ENCODE results near the gene EDEM1. TPM values are rescaled to one million over a fixed set of nuclear protein-coding genes. Genes with fewer than 3 reads are reported as not detected.

Gene EDEM1
- total and polyA plus RNA-seq, 10 of the 15 experiments (the other 5 are each of a cell fraction or from before 2014, with no cell fraction given), result 18.9 to 138 (median 57.5) TPM

DNA sequence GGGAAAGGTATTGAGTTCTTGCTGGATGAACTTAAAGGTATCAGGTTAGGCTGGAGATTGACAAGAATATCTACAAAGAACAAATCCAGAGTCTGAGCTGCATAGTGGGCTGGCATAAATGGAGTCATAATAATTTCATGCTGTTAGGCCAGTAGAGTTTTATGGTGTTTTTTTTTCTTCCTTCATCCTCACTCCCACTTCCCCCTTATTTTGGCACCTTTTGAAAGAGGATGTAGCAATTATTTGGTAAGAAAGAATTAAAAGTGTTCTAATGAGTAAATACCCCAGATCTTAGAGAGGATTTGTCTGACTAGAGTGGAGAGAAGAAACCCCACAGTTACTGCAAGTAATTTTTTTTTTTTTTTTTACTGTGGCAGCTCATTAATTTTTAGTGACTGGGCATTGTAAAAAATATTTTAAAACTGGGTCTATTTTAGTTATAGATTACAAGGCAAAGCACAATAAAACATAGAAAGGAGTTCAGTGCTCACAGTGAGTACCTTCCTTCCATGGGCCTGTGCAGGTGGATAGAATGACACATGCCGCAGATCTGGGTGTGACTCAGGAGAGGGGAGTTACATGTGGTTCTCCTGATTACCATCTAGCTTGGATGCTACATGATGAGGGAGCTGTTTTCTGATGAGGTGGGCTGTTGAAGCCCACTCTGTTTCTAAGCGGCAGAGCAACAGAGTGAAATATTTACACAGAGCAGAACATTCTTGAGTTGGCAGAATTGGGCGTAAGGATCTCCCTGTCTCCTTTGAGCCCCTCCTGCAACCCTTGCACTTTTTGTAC, 5.3 kb downstream of the EDEM1 start:
- no peak for ATAC-seq
- ChIA-PET RAD21 (ENCODE audit: unreplicated experiment) (interaction anchor here (1.1 to 9.1 kb wide), 7 partner anchors 10 to 563 kb away, joined by 3 to 93 read pairs (median 9); no protein-coding TSS in a partner anchor), POLR2A (interaction anchor here (1.1 to 8.0 kb wide), 7 partner anchors 8 to 208 kb away, joined by 3 to 67 read pairs (median 8); no protein-coding TSS in a partner anchor)
- no peak for TF ChIP-seq SMARCA5 (IDR thresholded peaks at IDR 0.05)
- no peak for TF ChIP-seq IKZF1 (conservative IDR thresholded peaks at IDR 0.05)
- no peak; the same call in 1 of the 2 replicates for TF ChIP-seq ZNF384 (IDR thresholded peaks at IDR 0.05; ENCODE audit: borderline replicate concordance, low read depth, low read length)
- TF ChIP-seq, protein P1, sequence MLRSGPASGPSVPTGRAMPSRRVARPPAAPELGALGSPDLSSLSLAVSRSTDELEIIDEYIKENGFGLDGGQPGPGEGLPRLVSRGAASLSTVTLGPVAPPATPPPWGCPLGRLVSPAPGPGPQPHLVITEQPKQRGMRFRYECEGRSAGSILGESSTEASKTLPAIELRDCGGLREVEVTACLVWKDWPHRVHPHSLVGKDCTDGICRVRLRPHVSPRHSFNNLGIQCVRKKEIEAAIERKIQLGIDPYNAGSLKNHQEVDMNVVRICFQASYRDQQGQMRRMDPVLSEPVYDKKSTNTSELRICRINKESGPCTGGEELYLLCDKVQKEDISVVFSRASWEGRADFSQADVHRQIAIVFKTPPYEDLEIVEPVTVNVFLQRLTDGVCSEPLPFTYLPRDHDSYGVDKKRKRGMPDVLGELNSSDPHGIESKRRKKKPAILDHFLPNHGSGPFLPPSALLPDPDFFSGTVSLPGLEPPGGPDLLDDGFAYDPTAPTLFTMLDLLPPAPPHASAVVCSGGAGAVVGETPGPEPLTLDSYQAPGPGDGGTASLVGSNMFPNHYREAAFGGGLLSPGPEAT (IDR thresholded peaks at IDR 0.05; ENCODE audit: low read depth), result no peak
- no peak for TF ChIP-seq SRF (IDR thresholded peaks at IDR 0.05; ENCODE audit: low read depth in 2 of 2, low read length in 2 of 2)
- TF ChIP-seq YBX1 (IDR thresholded peaks at IDR 0.05), result no peak
- TF ChIP-seq PAX5 (IDR thresholded peaks at IDR 0.05; ENCODE audit: borderline replicate concordance, low read depth, low read length), result no peak
- no peak for TF ChIP-seq GATAD2B (conservative IDR thresholded peaks at IDR 0.05; ENCODE audit: low read depth)
- TF ChIP-seq ZBTB33 (IDR thresholded peaks at IDR 0.05), result no peak
- TF ChIP-seq MYC (IDR thresholded peaks at IDR 0.05; ENCODE audit: insufficient read depth, insufficient read length, insufficient replicate concordance, low read length, severe bottlenecking), result no peak
- TF ChIP-seq JUND (IDR thresholded peaks at IDR 0.05; ENCODE audit: low read depth, low read length), result no peak
- no peak for TF ChIP-seq YY1 (IDR thresholded peaks at IDR 0.05; ENCODE audit: low read depth, low read length)
- TF ChIP-seq SPI1 (IDR thresholded peaks at IDR 0.05; ENCODE audit: borderline replicate concordance, insufficient read depth, low read depth, low read length), result peak; percentile 49; the same call in 1 of the 2 replicates
- peak; percentile 14 for TF ChIP-seq SIX5 (IDR thresholded peaks at IDR 0.05; ENCODE audit: low read depth, low read length, severe bottlenecking)
- peak; percentile 39; the same call in 1 of the 2 replicates for TF ChIP-seq POLR2AphosphoS5 (IDR thresholded peaks at IDR 0.05; ENCODE audit: low read length)
- no peak for TF ChIP-seq BMI1 (IDR thresholded peaks at IDR 0.05; ENCODE audit: borderline replicate concordance)
- no peak for TF ChIP-seq MTA2 (IDR thresholded peaks at IDR 0.05; ENCODE audit: low read depth)
- no peak for TF ChIP-seq IRF5 (IDR thresholded peaks at IDR 0.05; ENCODE audit: borderline replicate concordance)
- 0 out of 2 replicates have a peak, but pooled peaks have one; percentile 27 for TF ChIP-seq RUNX3 (IDR thresholded peaks at IDR 0.05; ENCODE audit: low read length)

More for the DNA sequence above, 5.3 kb downstream of the EDEM1 start:
- intact Hi-C loops (cut with micrococcal nuclease; ENCODE audit: unreplicated experiment) (loop anchor here (2.0 to 10.0 kb wide), 2 partner anchors 178 to 362 kb away; no protein-coding TSS in a partner anchor), in situ Hi-C loops (cut with MboI) (loop anchor here (10.0 kb wide), 2 partner anchors 358 to 688 kb away; no protein-coding TSS in a partner anchor)
- H3K9ac ChIP-seq (ENCODE audit: control insufficient read depth, insufficient read depth, low read length), result peak overlapping the region; percentile 81; the same call in 1 of the 2 replicates
- H3K4me2 ChIP-seq (ENCODE audit: control insufficient read depth, insufficient read depth), result peak overlapping the region; percentile 56
- peaks cover 97% of the 10 kb centered on the region for H3K79me2 ChIP-seq (ENCODE audit: control insufficient read depth, insufficient read depth, low read length)
- no peaks in the 10 kb centered on the region for H3K27me3 ChIP-seq (replicated peaks in 1 of 2; ENCODE audit: control insufficient read depth in 2 of 2, insufficient read depth in 2 of 2, low read length in 1 of 2)
- ChIA-PET CTCF (interaction anchor here (1.0 to 18.8 kb wide), 8 partner anchors 9 to 105 kb away, joined by 3 to 163 read pairs (median 7); partner anchors contain the start of genes ARL8B and EDEM1), SMC1A (ENCODE audit: uncharacterized antibody, unreplicated experiment) (interaction anchor here (0.7 to 20.1 kb wide), 19 partner anchors 8 to 699 kb away, joined by 3 to 284 read pairs (median 4); partner anchors contain the start of gene EDEM1)
- H3K4me1 ChIP-seq (ENCODE audit: control insufficient read depth, insufficient read depth, low read length), result peaks cover 39% of the 10 kb centered on the region
- H3K9me3 ChIP-seq (replicated peaks; ENCODE audit: control insufficient read depth, insufficient read depth, low read length), result no peaks in the 10 kb centered on the region
- FAIRE-seq, result no peak
- peak overlapping the region; percentile 96 for H3K27ac ChIP-seq (ENCODE audit: control insufficient read depth, insufficient read depth)
- BruUV-seq (replicated peaks), result no TSS peak
- H2AFZ ChIP-seq (ENCODE audit: control insufficient read depth, low read depth, low read length), result no peak overlapping the region
- H3K4me3 ChIP-seq, result peak overlapping the region; percentile 70
- H4K20me1 ChIP-seq (ENCODE audit: control insufficient read depth, insufficient read depth), result no peaks in the 10 kb centered on the region
- WGBS (ENCODE audit: insufficient coverage, insufficient replicate concordance, low lambda C conversion rate, missing lambda C conversion rate), result 78% methylated on average over 3 of the region's 3 CpGs
- no peak for DNase-seq (ENCODE audit: low read depth, low spot score)
- peaks cover 0 to 25% of the 10 kb centered on the region in 2 experiments; a peak in 2 of 4 replicates for H3K36me3 ChIP-seq (ENCODE audit: control insufficient read depth in 2 of 2, insufficient read depth in 2 of 2, low read length in 1 of 2)

Data from GM12878 (cell line).